Choroid plexus epithelial cell (primary cell): Measurements from ENCODE around the gene MPZL2.

Source experiments
- DNase-seq: peaks from one replicate; pipeline ENCODE4 v3.0.0-alpha.2; 2010; ENCODE audit warnings: low read depth
- H3K4me3 ChIP-seq: 2 replicates; pipeline ENCODE4 v1.5.1; 2011; ENCODE audit warnings: low read depth, mild to moderate bottlenecking, control low read depth, low read length, moderate library complexity
- CTCF ChIP-seq: conservative IDR thresholded peaks from 2 replicates; pipeline ENCODE4 v1.5.1; 2011; ENCODE audit warnings: low read depth, mild to moderate bottlenecking, control low read depth, inconsistent platforms, low read length, moderate library complexity

MPZL2 gene

GRCh38 chr11:118275176-118275575, 11.1 kb upstream of the MPZL2 start:
- no peak for DNase-seq
- H3K4me3 ChIP-seq, result no peak overlapping the region
- TF ChIP-seq CTCF, result no peak

GRCh38 chr11:118274186-118274585, 10.1 kb upstream of the MPZL2 start:
- DNase-seq, result no peak
- no peak overlapping the region for H3K4me3 ChIP-seq
- TF ChIP-seq CTCF, result no peak

GRCh38 chr11:118272001-118272400, 7.9 kb upstream of the MPZL2 start:
- no peak for TF ChIP-seq CTCF
- no peak overlapping the region for H3K4me3 ChIP-seq
- DNase-seq, result no peak

- no peak overlapping the region for H3K4me3 ChIP-seq
- TF ChIP-seq CTCF, result no peak
These were observed 3.4 kb upstream of the MPZL2 start for GRCh38 chr11:118267486-118267885.

GRCh38 chr11:118265954-118266353, 1.9 kb upstream of the MPZL2 start:
- H3K4me3 ChIP-seq, result no peak overlapping the region
- no peak for TF ChIP-seq CTCF
- DNase-seq, result no peak

More at GRCh38 chr11:118267486-118267885, 3.4 kb upstream of the MPZL2 start:
- no peak for DNase-seq

- TF ChIP-seq CTCF, result no peak
- H3K4me3 ChIP-seq, result no peak overlapping the region
- no peak for DNase-seq
These were observed 720 bp upstream of the MPZL2 start for GRCh38 chr11:118264569-118265465.

- TF ChIP-seq CTCF, result no peak
- no peak overlapping the region for H3K4me3 ChIP-seq
- DNase-seq, result no peak
These were observed 985 bp downstream of the MPZL2 start for GRCh38 chr11:118263112-118263511.
